Stimulated activated CD4-positive, alpha-beta T cell treated with anti-CD3 and anti-CD28 coated beads, Interleukin-1b, Interleukin-23, amount 100 ng/mL, for 1 hour (primary cell): ENCODE results near the gene ANAPC5.
A peak's percentile ranks its signal among the peaks of the same experiment; 100 is the strongest.
"Not testable (repeated sequence)": the region's sequence is repeated elsewhere in the genome, so short reads cannot be mapped to it uniquely, and the experiment has no call there.

ENCODE experiments used
- DNase-seq, 2 donors: peaks; one replicate each; pipeline ENCODE4 v3.0.0-alpha.2; 2020; ENCODE audit warnings: low read depth in 2 of 2

The ANAPC5 gene

GRCh38 chr12:121310231-121310630 lies 42.0 kb downstream of the ANAPC5 start:
- DNase-seq = not testable (repeated sequence)

GRCh38 chr12:121307397-121307796 lies 44.8 kb downstream of the ANAPC5 start:
- not testable (repeated sequence) for DNase-seq

GRCh38 chr12:121304306-121304705 lies 47.9 kb downstream of the ANAPC5 start:
- DNase-seq = no peak

- DNase-seq = no peak
Measured at GRCh38 chr12:121301876-121302275, 50.3 kb downstream of the ANAPC5 start.

- no peak for DNase-seq
Measured at GRCh38 chr12:121300083-121300819, 52.0 kb downstream of the ANAPC5 start.

GRCh38 chr12:121299662-121300061 lies 52.5 kb downstream of the ANAPC5 start:
- DNase-seq = no peak

GRCh38 chr12:121298411-121298810 lies 53.8 kb downstream of the ANAPC5 start:
- DNase-seq = not testable (repeated sequence)

GRCh38 chr12:121297435-121297991 lies 54.7 kb downstream of the ANAPC5 start:
- DNase-seq = peak in 1 of 2 donors; percentile 35

- DNase-seq = peak; percentile 60 to 72
Measured at GRCh38 chr12:121296618-121297434, 55.4 kb downstream of the ANAPC5 start, which contains the start of gene CAMKK2. Gene CAMKK2, minus strand, starts transcription at chr12:121296709. Its CDS starts 22,183 bp downstream, at chr12:121274526.

GRCh38 chr12:121295746-121296617 lies 56.2 kb downstream of the ANAPC5 start:
- DNase-seq = no peak

GRCh38 chr12:121295116-121295745 lies 57.0 kb downstream of the ANAPC5 start:
- no peak for DNase-seq

GRCh38 chr12:121294151-121294889 lies 57.9 kb downstream of the ANAPC5 start:
- no peak for DNase-seq

GRCh38 chr12:121293603-121294002 lies 58.6 kb downstream of the ANAPC5 start:
- no peak for DNase-seq

- DNase-seq = no peak
Measured at GRCh38 chr12:121290410-121290809, 61.8 kb downstream of the ANAPC5 start.

- DNase-seq = no peak
Measured at GRCh38 chr12:121289962-121290361, 62.2 kb downstream of the ANAPC5 start.

- no peak for DNase-seq
Measured at GRCh38 chr12:121288986-121289385, 63.2 kb downstream of the ANAPC5 start.

GRCh38 chr12:121288158-121288845 lies 63.9 kb downstream of the ANAPC5 start:
- no peak for DNase-seq

GRCh38 chr12:121287267-121287954 lies 64.8 kb downstream of the ANAPC5 start:
- no peak for DNase-seq

GRCh38 chr12:121285856-121286255 lies 66.4 kb downstream of the ANAPC5 start:
- DNase-seq = no peak
